Mesendoderm (in vitro differentiated cells): ENCODE results near the gene METTL2B.
A peak's percentile ranks its signal among the peaks of the same experiment; 100 is the strongest.
"Not testable (repeated sequence)": the region's sequence is repeated elsewhere in the genome, so short reads cannot be mapped to it uniquely, and the experiment has no call there.

Experiments
- DNase-seq: peaks from one replicate; pipeline ENCODE4 v3.0.0; 2013
- H2AK5ac ChIP-seq: 2 replicates; pipeline ENCODE4 v1.6.1; 2013; ENCODE audit warnings: low read length, inconsistent platforms
- H2BK120ac ChIP-seq: 2 replicates; pipeline ENCODE4 v1.6.1; 2013; ENCODE audit warnings: low read depth, mild to moderate bottlenecking, low read length, moderate library complexity, mixed read lengths
- H2BK15ac ChIP-seq: replicated peaks from 2 replicates; pipeline ENCODE4 v1.6.1; 2013; ENCODE audit warnings: low read depth, mild to moderate bottlenecking, moderate library complexity
- H2BK5ac ChIP-seq: 2 replicates; pipeline ENCODE4 v1.6.1; 2013; ENCODE audit warnings: low read length, inconsistent platforms
- H3K18ac ChIP-seq: 2 replicates; pipeline ENCODE4 v1.6.1; 2013; ENCODE audit warnings: mild to moderate bottlenecking, low read length, mixed read lengths
- H3K23ac ChIP-seq: one replicate; pipeline ENCODE4 v1.6.1; 2013; ENCODE audit warnings: low read length
- H3K27ac ChIP-seq: 2 replicates; pipeline ENCODE4 v1.5.1; 2013; ENCODE audit warnings: low read depth, mild to moderate bottlenecking, inconsistent platforms, low read length, moderate library complexity
- H3K27me3 ChIP-seq: 2 replicates; pipeline ENCODE4 v1.6.1; 2013; ENCODE audit warnings: low read length, control low read depth, mild to moderate bottlenecking, inconsistent platforms; ENCODE audit not compliant: insufficient read depth, poor library complexity
- H3K36me3 ChIP-seq: 2 replicates; pipeline ENCODE4 v1.6.1; 2013; ENCODE audit warnings: low read length, inconsistent platforms; ENCODE audit not compliant: control insufficient read depth, insufficient read depth
- H3K4ac ChIP-seq: one replicate; pipeline ENCODE4 v1.6.1; 2013; ENCODE audit warnings: low read depth, mild to moderate bottlenecking, low read length, moderate library complexity
- H3K4me1 ChIP-seq: 2 replicates; pipeline ENCODE4 v1.6.1; 2013; ENCODE audit warnings: low read depth, low read length, inconsistent platforms; ENCODE audit not compliant: control insufficient read depth
- H3K4me2 ChIP-seq: 2 replicates; pipeline ENCODE4 v1.6.1; 2013; ENCODE audit warnings: low read length
- H3K4me3 ChIP-seq: 2 replicates; pipeline ENCODE4 v1.5.1; 2013; ENCODE audit warnings: mild to moderate bottlenecking, low read length
- H3K56ac ChIP-seq: one replicate; pipeline ENCODE4 v1.6.1; 2013; ENCODE audit warnings: low read length
- H3K79me1 ChIP-seq: 2 replicates; pipeline ENCODE4 v1.6.1; 2013; ENCODE audit warnings: low read length, inconsistent platforms
- H3K79me2 ChIP-seq: 2 replicates; pipeline ENCODE4 v1.6.1; 2013; ENCODE audit warnings: mild to moderate bottlenecking, low read length; ENCODE audit not compliant: control insufficient read depth, insufficient read depth
- H3K9ac ChIP-seq: 2 replicates; pipeline ENCODE4 v1.6.1; 2013; ENCODE audit warnings: low read length, inconsistent platforms
- H4K5ac ChIP-seq: one replicate; pipeline ENCODE4 v1.6.1; 2013; ENCODE audit warnings: low read length
- H4K8ac ChIP-seq: one replicate; pipeline ENCODE4 v1.6.1; 2013; ENCODE audit warnings: low read depth, mild to moderate bottlenecking, control low read depth, low read length, moderate library complexity
- WGBS: extraction: QIAGEN DNeasy Blood & Tissue Kit; methylation state at CpG from one replicate; pipeline ENCODE4 v1.1.7; 2013; ENCODE audit warnings: low lambda C conversion rate, missing lambda C conversion rate; ENCODE audit not compliant: insufficient coverage; ENCODE audit errors: extremely low coverage; 5-methylcytosine and 5-hydroxymethylcytosine counted together

Gene METTL2B

GRCh38 chr7:128477336-128477690, 765 bp downstream of the METTL2B start:
- H4K8ac ChIP-seq, H3K18ac ChIP-seq, H3K79me2 ChIP-seq, H4K5ac ChIP-seq, H2AK5ac ChIP-seq, H2BK5ac ChIP-seq, DNase-seq, H2BK15ac ChIP-seq, H3K4ac ChIP-seq, H3K27ac ChIP-seq, H2BK120ac ChIP-seq, H3K4me1 ChIP-seq, H3K23ac ChIP-seq, H3K79me1 ChIP-seq, H3K36me3 ChIP-seq, H3K27me3 ChIP-seq: not testable (repeated sequence)
- Histone ChIP-seq H3K9ac (peak overlapping the region; percentile 75), H3K56ac (peak overlapping the region; percentile 89), H3K4me3 (peak overlapping the region; percentile 77), H3K4me2 (peak overlapping the region; percentile 64)
- no CpG with 5 or more reads among the region's 4 CpGs for WGBS

GRCh38 chr7:128479082-128479481, 2.5 kb downstream of the METTL2B start:
- H2BK120ac ChIP-seq, DNase-seq, H3K79me2 ChIP-seq, H3K4me3 ChIP-seq, H4K8ac ChIP-seq, H3K18ac ChIP-seq, H3K23ac ChIP-seq, H3K27me3 ChIP-seq, H2AK5ac ChIP-seq, H3K27ac ChIP-seq, H2BK5ac ChIP-seq, H3K9ac ChIP-seq, H3K79me1 ChIP-seq, H3K56ac ChIP-seq, H3K36me3 ChIP-seq, H3K4ac ChIP-seq, H4K5ac ChIP-seq, H3K4me2 ChIP-seq, H2BK15ac ChIP-seq, H3K4me1 ChIP-seq: not testable (repeated sequence)
- 88% methylated on average over 1 of the region's 4 CpGs for WGBS

GRCh38 chr7:128488134-128488533, 11.6 kb downstream of the METTL2B start:
- H2BK15ac ChIP-seq, H2BK5ac ChIP-seq: not testable (repeated sequence)
- no CpG with 5 or more reads among the region's 6 CpGs for WGBS

GRCh38 chr7:128497405-128497804, 20.9 kb downstream of the METTL2B start:
- H4K5ac ChIP-seq = no peak overlapping the region
- H3K56ac ChIP-seq = no peak overlapping the region
- no peak overlapping the region for H3K23ac ChIP-seq
- H2BK120ac ChIP-seq = no peak overlapping the region
- no peak overlapping the region for H3K4me2 ChIP-seq
- H2BK5ac ChIP-seq = no peak overlapping the region
- peaks cover 3% of the 10 kb centered on the region for H3K36me3 ChIP-seq
- no peak overlapping the region for H3K27ac ChIP-seq
- H3K4ac ChIP-seq = no peak overlapping the region
- no peak overlapping the region for H2AK5ac ChIP-seq
- no peak overlapping the region for H3K4me3 ChIP-seq
- H3K18ac ChIP-seq = no peak overlapping the region
- no peaks in the 10 kb centered on the region for H3K79me2 ChIP-seq
- H2BK15ac ChIP-seq = no peak overlapping the region
- no peaks in the 10 kb centered on the region for H3K79me1 ChIP-seq
- WGBS = no CpG with 5 or more reads among the region's 9 CpGs
- H3K27me3 ChIP-seq = no peaks in the 10 kb centered on the region
- H3K4me1 ChIP-seq = no peaks in the 10 kb centered on the region
- no peak overlapping the region for H4K8ac ChIP-seq
- H3K9ac ChIP-seq = no peak overlapping the region
- no peak for DNase-seq

More at GRCh38 chr7:128488134-128488533, 11.6 kb downstream of the METTL2B start:
- not testable (repeated sequence) for H4K8ac ChIP-seq, DNase-seq, H3K4ac ChIP-seq, H3K79me1 ChIP-seq, H3K4me3 ChIP-seq, H4K5ac ChIP-seq, H3K56ac ChIP-seq, H2AK5ac ChIP-seq, H3K4me2 ChIP-seq, H3K9ac ChIP-seq, H3K18ac ChIP-seq, H3K4me1 ChIP-seq, H3K36me3 ChIP-seq, H3K23ac ChIP-seq, H3K27ac ChIP-seq, H3K27me3 ChIP-seq, H3K79me2 ChIP-seq, H2BK120ac ChIP-seq

GRCh38 chr7:128505416-128505815, 28.9 kb downstream of the METTL2B start:
- H2BK15ac ChIP-seq, DNase-seq, H3K79me2 ChIP-seq, H3K9ac ChIP-seq, H3K27ac ChIP-seq, H3K23ac ChIP-seq, H3K18ac ChIP-seq, H3K56ac ChIP-seq, H3K4me2 ChIP-seq, H4K8ac ChIP-seq, H2AK5ac ChIP-seq, H3K79me1 ChIP-seq, H2BK5ac ChIP-seq, H3K4me1 ChIP-seq, H3K4ac ChIP-seq, H3K36me3 ChIP-seq, H2BK120ac ChIP-seq, H3K27me3 ChIP-seq, H3K4me3 ChIP-seq, H4K5ac ChIP-seq: not testable (repeated sequence)
- WGBS = no CpG with 5 or more reads among the region's 2 CpGs

- not testable (repeated sequence) for H2BK15ac ChIP-seq, H3K36me3 ChIP-seq, H3K27ac ChIP-seq, DNase-seq, H3K4me2 ChIP-seq, H3K4me3 ChIP-seq, H3K18ac ChIP-seq, H2BK5ac ChIP-seq, H3K56ac ChIP-seq, H3K9ac ChIP-seq, H3K79me2 ChIP-seq, H4K5ac ChIP-seq, H2BK120ac ChIP-seq, H3K4ac ChIP-seq, H2AK5ac ChIP-seq, H3K4me1 ChIP-seq, H3K27me3 ChIP-seq, H4K8ac ChIP-seq, H3K79me1 ChIP-seq, H3K23ac ChIP-seq
- WGBS = no CpG with 5 or more reads among the region's 3 CpGs
Observed at GRCh38 chr7:128506819-128507218, 30.3 kb downstream of the METTL2B start.
